ENCODE measurements around the gene RFNG. TPM values are rescaled to one million over a fixed set of nuclear protein-coding genes. Genes with fewer than 3 reads are reported as not detected.

RFNG gene
- total and polyA plus RNA-seq, 2 of the 13 experiments (the other 11 are each of a cell fraction or from before 2014, with no cell fraction given) = 61.4 to 64.0 TPM

GRCh38 chr17:82098169-82098938, 46.7 kb upstream of the RFNG start, which contains the start of gene FASN (continued):
- TF ChIP-seq ZBTB34 (CRISPR knock-in tag; IDR thresholded peaks at IDR 0.05) (no peak), AKNA (CRISPR knock-in tag; IDR thresholded peaks at IDR 0.05; ENCODE audit: borderline replicate concordance) (no peak), ARHGAP35 (CRISPR knock-in tag; IDR thresholded peaks at IDR 0.05; ENCODE audit: borderline replicate concordance) (no peak), SIN3B (IDR thresholded peaks at IDR 0.05; ENCODE audit: low read length) (no peak), ZNF839 (CRISPR knock-in tag; IDR thresholded peaks at IDR 0.05; ENCODE audit: borderline replicate concordance) (no peak), ZNF713 (CRISPR knock-in tag; IDR thresholded peaks at IDR 0.05) (no peak), NFE2L2 (IDR thresholded peaks at IDR 0.05; ENCODE audit: low read length) (no peak), NR1H2 (CRISPR knock-in tag; IDR thresholded peaks at IDR 0.05; ENCODE audit: borderline replicate concordance, low read depth) (no peak), ZNF678 (CRISPR knock-in tag; IDR thresholded peaks at IDR 0.05) (peak; percentile 28; the same call in 1 of the 2 replicates), PAF1 (CRISPR knock-in tag; IDR thresholded peaks at IDR 0.05) (no peak), TAF15 (IDR thresholded peaks at IDR 0.05; ENCODE audit: low read depth, low read length, poor library complexity, severe bottlenecking) (no peak), SALL2 (CRISPR knock-in tag; IDR thresholded peaks at IDR 0.05) (peak; percentile 89), ATM (IDR thresholded peaks at IDR 0.05; ENCODE audit: borderline replicate concordance) (no peak), ZNF205 (CRISPR knock-in tag; IDR thresholded peaks at IDR 0.05) (no peak), ZMYM4 (CRISPR knock-in tag; IDR thresholded peaks at IDR 0.05) (peak; percentile 68)
- TF ChIP-seq, protein P1, sequence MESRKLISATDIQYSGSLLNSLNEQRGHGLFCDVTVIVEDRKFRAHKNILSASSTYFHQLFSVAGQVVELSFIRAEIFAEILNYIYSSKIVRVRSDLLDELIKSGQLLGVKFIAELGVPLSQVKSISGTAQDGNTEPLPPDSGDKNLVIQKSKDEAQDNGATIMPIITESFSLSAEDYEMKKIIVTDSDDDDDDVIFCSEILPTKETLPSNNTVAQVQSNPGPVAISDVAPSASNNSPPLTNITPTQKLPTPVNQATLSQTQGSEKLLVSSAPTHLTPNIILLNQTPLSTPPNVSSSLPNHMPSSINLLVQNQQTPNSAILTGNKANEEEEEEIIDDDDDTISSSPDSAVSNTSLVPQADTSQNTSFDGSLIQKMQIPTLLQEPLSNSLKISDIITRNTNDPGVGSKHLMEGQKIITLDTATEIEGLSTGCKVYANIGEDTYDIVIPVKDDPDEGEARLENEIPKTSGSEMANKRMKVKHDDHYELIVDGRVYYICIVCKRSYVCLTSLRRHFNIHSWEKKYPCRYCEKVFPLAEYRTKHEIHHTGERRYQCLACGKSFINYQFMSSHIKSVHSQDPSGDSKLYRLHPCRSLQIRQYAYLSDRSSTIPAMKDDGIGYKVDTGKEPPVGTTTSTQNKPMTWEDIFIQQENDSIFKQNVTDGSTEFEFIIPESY (CRISPR knock-in tag; IDR thresholded peaks at IDR 0.05) = no peak
- TF ChIP-seq, protein P2, sequence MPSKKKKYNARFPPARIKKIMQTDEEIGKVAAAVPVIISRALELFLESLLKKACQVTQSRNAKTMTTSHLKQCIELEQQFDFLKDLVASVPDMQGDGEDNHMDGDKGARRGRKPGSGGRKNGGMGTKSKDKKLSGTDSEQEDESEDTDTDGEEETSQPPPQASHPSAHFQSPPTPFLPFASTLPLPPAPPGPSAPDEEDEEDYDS (CRISPR knock-in tag; IDR thresholded peaks at IDR 0.05) = peak; percentile 98
- TF ChIP-seq, protein P3, sequence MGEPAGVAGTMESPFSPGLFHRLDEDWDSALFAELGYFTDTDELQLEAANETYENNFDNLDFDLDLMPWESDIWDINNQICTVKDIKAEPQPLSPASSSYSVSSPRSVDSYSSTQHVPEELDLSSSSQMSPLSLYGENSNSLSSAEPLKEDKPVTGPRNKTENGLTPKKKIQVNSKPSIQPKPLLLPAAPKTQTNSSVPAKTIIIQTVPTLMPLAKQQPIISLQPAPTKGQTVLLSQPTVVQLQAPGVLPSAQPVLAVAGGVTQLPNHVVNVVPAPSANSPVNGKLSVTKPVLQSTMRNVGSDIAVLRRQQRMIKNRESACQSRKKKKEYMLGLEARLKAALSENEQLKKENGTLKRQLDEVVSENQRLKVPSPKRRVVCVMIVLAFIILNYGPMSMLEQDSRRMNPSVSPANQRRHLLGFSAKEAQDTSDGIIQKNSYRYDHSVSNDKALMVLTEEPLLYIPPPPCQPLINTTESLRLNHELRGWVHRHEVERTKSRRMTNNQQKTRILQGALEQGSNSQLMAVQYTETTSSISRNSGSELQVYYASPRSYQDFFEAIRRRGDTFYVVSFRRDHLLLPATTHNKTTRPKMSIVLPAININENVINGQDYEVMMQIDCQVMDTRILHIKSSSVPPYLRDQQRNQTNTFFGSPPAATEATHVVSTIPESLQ (CRISPR knock-in tag; conservative IDR thresholded peaks at IDR 0.05) = no peak
